HL-60 (cell line): ENCODE results near the gene ZNF341.
"Not testable (repeated sequence)": the region's sequence is repeated elsewhere in the genome, so short reads cannot be mapped to it uniquely, and the experiment has no call there.

Experiments used
- DNase-seq, 2 experiments: peaks; one replicate each; pipeline ENCODE4 v3.0.0-alpha.2; 2010 to 2020; ENCODE audit warnings: low read depth in 1 of 2, low spot score in 1 of 2
- H3K27ac ChIP-seq: fragments of 250-450 bp; sonication (Bioruptor Pico); replicated peaks from 2 replicates; pipeline ENCODE4 v1.5.1; 2020; ENCODE audit warnings: mild to moderate bottlenecking, moderate library complexity
- H3K27me3 ChIP-seq: fragments of 250-450 bp; sonication (Bioruptor Pico); 2 replicates; pipeline ENCODE4 v1.5.1; 2021; ENCODE audit warnings: mild to moderate bottlenecking, moderate library complexity; ENCODE audit not compliant: insufficient read depth, poor library complexity, severe bottlenecking
- H3K4me3 ChIP-seq: replicated peaks from 2 replicates; pipeline ENCODE4 v1.5.1; 2011; ENCODE audit warnings: mild to moderate bottlenecking, control low read depth, low read length; ENCODE audit not compliant: insufficient read depth
- CTCF ChIP-seq: IDR thresholded peaks from one replicate; pipeline ENCODE4 v1.5.1; 2011; ENCODE audit warnings: low read length, control low read depth, inconsistent platforms; ENCODE audit not compliant: insufficient read depth
- GABPA ChIP-seq: IDR thresholded peaks from 2 replicates; pipeline ENCODE4 v1.6.1; 2012; ENCODE audit warnings: low read depth
- POLR2AphosphoS5 ChIP-seq: IDR thresholded peaks from 2 replicates; pipeline ENCODE4 v1.6.1; 2012; ENCODE audit warnings: low read depth
- REST ChIP-seq: IDR thresholded peaks from 2 replicates; pipeline ENCODE4 v1.6.1; 2012; ENCODE audit warnings: low read depth; ENCODE audit not compliant: insufficient replicate concordance
- SPI1 ChIP-seq: IDR thresholded peaks from 2 replicates; pipeline ENCODE4 v1.6.1; 2012; ENCODE audit warnings: low read depth, mild to moderate bottlenecking, borderline replicate concordance

ZNF341 gene

GRCh38 chr20:33697129-33697528 is 34.7 kb upstream of the ZNF341 start:
- H3K4me3 ChIP-seq = no peak overlapping the region
- no peaks in the 10 kb centered on the region for H3K27me3 ChIP-seq
- TF ChIP-seq REST (no peak), CTCF (no peak), GABPA (no peak), SPI1 (no peak)
- DNase-seq = no peak
- no peak overlapping the region for H3K27ac ChIP-seq

- not testable (repeated sequence) for H3K27ac ChIP-seq, H3K4me3 ChIP-seq, DNase-seq, H3K27me3 ChIP-seq
These were observed 32.8 kb upstream of the ZNF341 start for GRCh38 chr20:33698966-33699365.

GRCh38 chr20:33700696-33701441 is 30.9 kb upstream of the ZNF341 start:
- H3K4me3 ChIP-seq, H3K27ac ChIP-seq, H3K27me3 ChIP-seq, DNase-seq: not testable (repeated sequence)

GRCh38 chr20:33701629-33702450 is 30.0 kb upstream of the ZNF341 start:
- TF ChIP-seq GABPA = no peak
- no peak for TF ChIP-seq POLR2AphosphoS5
- no peak for TF ChIP-seq SPI1
- no peak for TF ChIP-seq CTCF
- no peak for TF ChIP-seq REST
- Histone ChIP-seq H3K27me3 (no peaks in the 10 kb centered on the region), H3K27ac (no peak overlapping the region), H3K4me3 (no peak overlapping the region)
- DNase-seq = no peak
